HG03378 (cell line): ENCODE results near the gene ITGB4.
"Not testable (repeated sequence)": the region's sequence is repeated elsewhere in the genome, so short reads cannot be mapped to it uniquely, and the experiment has no call there.

Experiments used
- ATAC-seq: cut with Tn5 transposase; IDR thresholded peaks from one replicate; pipeline ENCODE4 v1.9.1; 2021; ENCODE audit warnings: mild to moderate bottlenecking, moderate library complexity; ENCODE audit not compliant: unreplicated experiment

ITGB4 gene

DNA sequence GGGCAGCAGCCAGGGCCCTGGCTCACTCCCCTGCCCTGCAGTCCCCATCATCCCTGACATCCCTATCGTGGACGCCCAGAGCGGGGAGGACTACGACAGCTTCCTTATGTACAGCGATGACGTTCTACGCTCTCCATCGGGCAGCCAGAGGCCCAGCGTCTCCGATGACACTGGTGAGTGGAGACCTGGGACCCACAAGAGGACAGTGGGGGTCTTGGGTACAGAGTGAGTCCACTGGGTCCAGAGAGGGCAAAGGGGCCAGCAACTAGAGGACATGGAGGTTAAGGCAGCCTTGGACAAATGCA is 31.1 kb downstream of the ITGB4 start:
- no peak for ATAC-seq

DNA sequence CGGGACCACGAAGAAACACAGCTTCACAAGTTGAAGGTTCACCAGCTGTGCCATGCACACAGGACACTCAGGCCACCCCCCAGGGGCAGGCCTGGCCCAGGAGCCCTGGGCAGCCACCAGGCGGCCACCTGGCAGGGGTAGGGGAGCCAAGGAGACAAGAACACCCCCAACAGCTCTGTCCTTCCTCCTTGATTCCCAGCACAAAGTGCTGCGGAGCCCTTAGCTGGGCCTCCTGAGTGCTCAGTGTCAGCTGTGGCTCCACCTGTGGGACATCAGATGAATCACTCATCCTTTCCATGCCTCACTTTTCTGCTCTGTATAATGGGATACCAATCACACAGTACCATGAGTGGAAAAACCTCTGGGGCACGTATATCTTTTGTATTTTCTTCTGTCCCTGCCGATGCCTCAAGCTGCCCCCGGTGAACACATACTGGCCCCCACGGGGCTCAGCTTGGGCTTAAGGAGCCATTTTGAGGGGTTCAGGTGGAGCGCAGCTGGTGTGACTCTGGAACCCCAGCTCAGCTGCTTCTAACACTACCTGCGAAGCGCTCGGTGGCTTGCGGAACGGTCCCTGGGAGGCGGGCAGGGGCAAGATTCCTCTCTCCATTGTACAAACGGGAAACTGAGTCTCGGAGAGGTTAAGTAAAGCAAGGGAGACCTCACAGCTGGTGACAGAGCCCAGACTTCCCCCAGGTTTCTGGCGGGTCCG is 31.7 kb downstream of the ITGB4 start:
- ATAC-seq: no peak

DNA sequence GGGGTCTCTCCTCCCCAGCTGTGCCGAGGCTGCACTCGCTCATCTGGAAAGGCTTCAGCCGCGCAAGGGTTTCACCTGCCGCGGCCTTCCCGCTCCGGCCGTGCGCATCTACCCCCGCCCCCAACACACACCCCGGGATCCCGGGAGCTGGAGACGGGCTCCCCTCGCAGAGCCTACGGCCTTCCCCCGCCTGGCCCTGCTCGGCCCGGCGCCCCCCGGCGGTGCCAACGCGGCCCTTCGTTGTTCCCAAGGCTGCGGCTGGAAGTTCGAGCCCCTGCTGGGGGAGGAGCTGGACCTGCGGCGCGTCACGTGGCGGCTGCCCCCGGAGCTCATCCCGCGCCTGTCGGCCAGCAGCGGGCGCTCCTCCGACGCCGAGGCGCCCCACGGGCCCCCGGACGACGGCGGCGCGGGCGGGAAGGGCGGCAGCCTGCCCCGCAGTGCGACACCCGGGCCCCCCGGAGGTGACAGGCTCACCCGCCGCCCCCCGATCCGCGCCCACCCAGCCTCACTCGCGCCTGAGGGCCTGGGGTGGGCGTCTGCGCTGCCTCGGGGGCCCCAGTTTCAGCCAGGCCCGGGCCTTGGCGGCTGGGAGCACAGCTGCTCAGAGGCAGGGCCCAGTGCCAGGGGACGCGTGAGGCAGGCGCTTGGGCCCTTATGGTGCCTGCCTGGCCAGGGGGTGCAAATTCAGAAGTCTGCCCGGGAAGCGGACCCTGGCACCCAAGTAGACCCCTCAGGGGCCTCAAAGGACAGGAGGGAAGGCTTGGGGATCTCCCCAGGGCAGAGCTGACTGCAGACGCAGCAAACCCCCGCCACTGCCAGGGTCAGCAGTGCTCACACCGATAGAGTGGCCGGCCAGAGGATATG is 32.5 kb downstream of the ITGB4 start:
- no peak for ATAC-seq

DNA sequence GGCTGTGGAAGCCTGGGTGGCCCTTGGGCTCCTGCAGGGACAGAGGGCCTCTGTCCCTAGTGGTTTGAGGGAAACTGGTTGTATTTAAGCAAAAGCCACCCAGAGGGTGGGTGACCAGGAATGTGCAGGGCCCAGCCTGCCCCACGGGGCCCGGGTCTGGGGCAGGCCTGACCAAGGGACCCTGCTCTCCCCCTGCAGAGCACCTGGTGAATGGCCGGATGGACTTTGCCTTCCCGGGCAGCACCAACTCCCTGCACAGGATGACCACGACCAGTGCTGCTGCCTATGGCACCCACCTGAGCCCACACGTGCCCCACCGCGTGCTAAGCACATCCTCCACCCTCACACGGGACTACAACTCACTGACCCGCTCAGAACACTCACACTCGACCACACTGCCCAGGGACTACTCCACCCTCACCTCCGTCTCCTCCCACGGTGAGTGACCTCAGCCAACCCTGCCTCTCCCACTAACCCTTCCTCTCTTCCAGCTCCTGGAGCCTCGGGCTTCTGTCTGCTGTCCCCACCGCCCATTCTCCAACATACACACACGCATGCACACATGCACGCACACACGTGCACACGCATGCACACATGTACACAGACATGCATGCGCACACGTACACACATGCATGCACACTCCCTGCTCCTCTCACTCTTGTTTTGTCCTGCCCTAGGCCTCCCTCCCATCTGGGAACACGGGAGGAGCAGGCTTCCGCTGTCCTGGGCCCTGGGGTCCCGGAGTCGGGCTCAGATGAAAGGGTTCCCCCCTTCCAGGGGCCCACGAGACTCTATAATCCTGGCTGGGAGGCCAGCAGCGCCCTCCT is 33.3 kb downstream of the ITGB4 start:
- ATAC-seq: no peak

DNA sequence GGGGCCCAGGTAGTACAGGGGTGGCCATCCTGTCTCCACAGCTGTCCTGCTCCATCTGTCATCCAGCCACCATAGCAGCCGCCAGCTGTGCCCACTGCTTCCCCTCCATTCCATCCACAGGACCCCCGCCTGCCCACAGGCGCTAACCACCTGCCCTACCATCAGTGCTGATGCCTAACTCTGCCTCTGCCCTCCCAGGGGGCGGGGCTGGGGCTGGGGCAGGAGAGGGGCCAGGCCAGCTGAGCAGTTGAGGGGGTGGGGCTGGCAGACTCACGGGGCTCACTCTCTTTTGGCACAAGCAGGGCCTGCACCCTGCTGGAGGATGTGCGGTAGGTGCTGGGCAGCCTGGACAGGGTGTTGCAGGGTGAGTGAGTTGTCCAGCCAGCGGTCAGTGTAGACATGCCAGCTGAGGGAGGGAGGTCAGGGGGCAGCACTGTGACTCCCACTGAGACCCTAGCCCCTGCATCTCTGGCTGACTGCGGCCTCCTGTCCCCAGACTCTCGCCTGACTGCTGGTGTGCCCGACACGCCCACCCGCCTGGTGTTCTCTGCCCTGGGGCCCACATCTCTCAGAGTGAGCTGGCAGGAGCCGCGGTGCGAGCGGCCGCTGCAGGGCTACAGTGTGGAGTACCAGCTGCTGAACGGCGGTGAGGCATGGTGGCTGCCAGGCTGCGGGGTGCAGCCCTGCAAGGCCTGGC is 34.1 kb downstream of the ITGB4 start:
- ATAC-seq: no peak

DNA sequence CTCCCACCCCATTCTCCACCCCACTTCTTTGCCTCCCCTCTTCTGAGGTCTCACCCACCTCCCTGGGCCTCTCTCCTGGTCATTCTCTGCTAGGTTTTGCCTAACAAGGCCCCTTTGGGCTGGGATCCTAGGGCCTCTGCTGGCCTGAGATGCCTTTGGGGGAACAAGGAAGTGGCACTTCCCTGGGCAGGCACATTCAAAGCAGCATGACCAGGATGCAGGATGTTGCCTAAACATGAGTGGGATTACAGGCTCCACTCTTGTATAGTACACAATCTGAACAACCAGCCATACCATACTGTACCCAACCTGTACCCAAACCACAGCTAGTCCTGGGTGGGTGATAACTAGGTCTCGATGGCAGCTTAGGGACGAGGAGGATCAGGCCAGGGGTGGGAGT is 34.7 kb downstream of the ITGB4 start:
- ATAC-seq: no peak

DNA sequence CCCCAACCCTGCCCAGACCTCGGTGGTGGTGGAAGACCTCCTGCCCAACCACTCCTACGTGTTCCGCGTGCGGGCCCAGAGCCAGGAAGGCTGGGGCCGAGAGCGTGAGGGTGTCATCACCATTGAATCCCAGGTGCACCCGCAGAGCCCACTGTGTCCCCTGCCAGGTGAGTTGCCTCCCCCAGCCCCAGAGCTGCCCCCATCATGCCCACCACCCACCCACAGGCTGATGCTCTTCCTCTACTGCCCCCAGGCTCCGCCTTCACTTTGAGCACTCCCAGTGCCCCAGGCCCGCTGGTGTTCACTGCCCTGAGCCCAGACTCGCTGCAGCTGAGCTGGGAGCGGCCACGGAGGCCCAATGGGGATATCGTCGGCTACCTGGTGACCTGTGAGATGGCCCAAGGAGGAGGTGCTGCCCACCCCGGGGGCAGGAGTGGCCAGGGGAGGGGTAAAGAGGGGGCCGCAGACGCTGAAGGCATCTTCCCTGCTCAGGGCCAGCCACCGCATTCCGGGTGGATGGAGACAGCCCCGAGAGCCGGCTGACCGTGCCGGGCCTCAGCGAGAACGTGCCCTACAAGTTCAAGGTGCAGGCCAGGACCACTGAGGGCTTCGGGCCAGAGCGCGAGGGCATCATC is 35.3 kb downstream of the ITGB4 start:
- no peak for ATAC-seq

DNA sequence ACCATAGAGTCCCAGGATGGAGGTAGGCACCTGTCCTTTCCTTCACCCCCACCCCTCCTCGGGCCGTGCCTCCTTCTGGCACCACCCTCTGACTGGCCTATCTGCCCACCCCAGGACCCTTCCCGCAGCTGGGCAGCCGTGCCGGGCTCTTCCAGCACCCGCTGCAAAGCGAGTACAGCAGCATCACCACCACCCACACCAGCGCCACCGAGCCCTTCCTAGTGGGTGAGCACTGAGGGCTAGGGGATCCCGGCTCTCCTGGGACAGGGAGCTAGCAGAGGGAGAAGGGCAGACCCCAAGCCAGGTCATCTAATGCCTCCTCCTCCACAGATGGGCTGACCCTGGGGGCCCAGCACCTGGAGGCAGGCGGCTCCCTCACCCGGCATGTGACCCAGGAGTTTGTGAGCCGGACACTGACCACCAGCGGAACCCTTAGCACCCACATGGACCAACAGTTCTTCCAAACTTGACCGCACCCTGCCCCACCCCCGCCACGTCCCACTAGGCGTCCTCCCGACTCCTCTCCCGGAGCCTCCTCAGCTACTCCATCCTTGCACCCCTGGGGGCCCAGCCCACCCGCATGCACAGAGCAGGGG is 35.9 kb downstream of the ITGB4 start:
- ATAC-seq: no peak

DNA sequence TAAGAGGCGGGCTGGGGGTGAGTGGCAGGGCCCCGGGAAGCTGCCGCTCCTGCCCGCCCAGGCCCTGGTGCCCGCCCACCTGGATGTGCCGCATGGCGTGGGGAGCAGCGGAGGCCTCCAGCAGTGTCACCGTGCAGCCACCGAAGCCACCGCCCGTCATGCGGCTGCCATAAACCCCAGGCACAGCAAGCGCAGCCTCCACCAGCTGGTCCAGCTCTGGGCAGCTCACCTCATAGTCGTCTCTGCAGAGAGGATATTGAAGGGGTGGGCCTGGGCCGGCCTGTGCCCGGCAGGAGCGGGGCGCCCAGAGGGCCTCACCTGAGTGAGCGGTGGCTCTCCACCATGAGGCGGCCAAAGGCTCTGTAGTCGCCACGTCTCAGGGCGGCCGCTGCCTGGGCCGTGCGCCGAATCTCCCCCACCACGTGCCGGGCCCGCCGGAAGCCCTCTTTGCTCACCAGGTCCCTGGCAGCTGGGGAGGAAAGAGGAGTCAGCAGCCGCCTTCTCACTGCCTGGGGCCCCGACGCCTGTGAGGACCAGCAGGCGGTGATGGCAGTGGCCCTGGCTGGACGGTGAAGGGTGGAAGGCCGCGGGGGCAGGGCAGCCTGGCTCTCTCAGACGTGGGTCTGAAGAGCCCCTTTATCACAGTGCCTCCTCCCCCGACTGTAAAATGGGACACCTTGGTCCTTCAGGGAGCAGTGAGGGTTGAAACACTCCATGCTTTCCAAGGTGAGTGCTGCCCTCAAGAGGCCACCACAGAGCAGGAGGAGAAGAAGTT is 37.1 kb downstream of the ITGB4 start:
- no peak for ATAC-seq

DNA sequence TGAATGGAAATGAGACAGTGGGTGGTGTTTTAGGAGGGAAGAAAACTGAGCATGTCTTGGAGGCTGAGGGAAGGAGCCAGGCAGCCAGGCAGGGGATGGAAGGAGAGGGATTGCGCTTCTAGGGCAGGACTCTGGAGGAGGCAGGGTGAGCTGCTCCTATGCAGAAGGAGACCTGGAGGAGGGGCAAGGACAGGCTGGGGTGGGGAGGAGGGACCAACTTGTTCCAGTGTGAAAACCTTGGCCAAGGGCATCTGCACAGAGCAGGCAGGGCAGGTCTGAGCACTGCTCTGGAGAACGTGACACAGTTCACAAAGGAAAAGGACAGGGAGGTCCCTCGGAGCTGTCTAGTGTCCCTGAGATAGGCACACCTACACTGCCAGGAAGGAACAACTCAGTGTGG is 38.2 kb downstream of the ITGB4 start:
- ATAC-seq: no peak

DNA sequence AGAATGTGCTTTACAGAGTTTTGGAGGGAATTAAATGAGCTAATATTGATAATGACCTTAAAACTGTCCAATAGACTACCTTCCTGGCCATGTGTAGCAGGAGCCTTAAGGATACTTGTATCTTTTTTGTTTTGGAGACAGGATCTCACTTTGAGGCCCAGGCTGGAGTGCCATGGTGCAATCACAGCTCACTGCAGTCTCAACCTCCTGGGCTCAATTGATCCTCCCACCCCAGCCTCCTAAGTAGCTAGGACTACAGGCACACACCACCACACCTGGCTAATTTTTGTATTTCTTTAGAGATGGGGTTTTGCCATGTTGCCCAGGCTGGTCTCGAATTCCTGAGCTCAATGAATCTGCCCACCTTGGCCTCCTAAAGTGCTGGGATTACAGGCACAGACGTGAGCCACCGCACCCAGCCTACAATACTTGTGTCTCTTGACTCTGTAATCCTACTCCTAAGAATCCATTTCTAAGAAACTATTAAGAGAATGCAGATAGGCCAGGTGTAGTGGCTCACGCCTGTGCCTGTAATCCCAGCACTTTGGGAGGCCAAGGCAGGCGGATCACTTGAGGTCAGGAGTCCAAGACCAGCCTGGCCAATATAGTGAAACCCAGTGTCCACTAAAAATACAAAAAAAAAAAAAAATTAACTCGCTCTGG is 38.9 kb downstream of the ITGB4 start:
- not testable (repeated sequence) for ATAC-seq

DNA sequence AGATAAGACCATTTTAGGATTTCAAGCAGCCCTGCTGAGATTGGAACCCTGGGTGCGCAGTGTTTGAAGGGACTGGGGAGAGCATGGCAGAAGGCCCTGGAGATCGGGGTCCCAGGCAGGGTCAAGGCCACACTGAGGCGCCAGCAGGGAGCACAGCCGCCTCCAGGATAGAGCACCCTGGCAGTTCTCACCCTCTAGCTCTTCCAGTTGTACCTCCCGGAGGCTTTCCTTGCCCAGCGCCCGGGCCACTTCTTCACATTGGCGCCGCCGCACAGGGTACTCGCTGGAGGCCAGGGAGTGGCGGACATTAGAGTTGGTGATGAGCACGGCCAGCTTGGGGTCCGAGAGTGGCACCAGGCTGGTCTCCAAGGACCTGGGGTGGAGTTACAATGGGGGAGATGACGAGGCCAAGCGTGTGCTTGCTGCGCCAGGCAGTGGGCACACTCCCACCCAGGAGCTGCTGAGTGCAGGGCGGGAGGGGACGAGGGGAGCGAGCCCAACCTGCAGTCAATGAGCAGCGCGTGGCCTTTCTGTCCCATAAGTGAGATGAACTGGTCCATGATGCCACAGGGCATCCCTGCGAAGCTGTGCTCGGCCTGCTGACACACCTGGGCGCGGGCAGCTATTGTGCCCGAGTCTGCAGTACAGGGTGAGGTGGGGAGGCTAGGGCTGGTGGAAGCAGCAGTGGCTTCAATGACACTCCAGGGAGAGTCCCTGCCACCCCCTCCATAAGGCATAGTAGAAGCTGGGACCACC is 41.4 kb downstream of the ITGB4 start:
- no peak for ATAC-seq

DNA sequence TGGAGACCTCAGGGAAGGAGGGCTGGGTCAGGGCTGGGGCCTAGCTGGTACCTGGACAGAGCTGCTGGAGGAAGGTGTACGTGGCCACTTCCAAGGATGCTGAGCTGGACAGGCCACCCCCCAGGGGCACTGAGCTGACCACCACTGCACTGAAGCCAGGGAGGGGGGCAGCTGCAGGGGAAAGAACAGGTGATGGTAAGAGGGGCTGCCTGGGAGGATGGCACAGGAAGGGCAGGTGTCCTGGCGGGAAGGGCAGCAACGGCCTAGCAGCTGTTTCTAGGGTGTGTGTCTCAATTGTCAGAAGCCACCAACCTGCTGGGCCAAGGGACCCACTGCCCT is 42.0 kb downstream of the ITGB4 start:
- ATAC-seq: no peak

DNA sequence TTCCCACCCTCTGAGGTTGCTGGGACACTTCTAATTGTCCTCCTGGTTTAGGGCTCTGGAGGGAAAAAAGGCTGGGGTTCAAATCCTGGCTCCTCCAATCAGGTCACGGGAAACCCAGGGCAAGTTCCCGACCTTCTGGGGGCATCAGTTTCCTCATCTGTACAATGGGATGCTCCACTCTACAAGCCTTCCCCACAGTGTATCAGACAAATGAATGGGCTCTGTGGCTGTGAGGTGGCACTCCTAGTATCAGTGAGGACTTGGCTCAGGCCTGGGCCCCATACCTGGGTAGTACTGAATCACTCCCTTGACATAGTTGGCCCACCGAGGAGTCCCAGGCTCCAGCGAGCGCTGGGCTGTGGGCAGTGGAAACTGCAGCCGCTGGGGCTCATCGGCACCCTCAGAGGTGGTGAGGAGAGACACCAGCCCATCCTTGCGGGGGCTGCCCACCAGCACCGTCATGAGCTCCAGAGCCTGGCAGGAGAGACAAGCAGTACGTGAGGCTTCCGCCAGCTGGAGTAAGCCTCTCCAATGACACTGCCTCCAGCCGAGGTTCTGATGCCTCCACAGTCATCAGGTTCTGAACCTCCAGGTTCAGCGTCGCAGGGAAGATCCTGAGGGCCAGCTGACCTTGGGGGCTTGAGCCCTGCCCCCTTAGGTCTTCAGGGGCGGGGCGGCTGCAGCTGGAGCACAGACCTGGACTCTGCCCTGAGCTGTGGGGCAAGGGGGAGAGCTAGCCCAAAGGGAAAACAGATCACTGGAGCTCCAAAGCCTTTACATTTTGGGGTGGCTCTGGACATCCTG is 42.6 kb downstream of the ITGB4 start:
- no peak for ATAC-seq

DNA sequence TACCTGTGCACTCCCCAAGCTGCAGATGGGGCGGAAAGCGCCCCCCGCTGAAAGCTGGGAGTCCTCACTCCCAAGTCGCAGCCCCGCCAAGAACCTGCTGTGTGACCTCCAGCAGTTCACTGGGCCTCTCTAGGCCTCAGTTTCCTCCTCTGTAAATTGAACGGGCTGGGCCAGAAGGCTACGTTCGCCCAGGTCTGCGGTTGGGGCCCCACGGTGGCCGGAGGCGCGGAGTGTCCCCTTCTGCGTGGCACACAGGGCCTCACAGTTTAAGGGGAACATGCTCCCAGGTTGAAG is 43.1 kb downstream of the ITGB4 start:
- ATAC-seq: no peak

DNA sequence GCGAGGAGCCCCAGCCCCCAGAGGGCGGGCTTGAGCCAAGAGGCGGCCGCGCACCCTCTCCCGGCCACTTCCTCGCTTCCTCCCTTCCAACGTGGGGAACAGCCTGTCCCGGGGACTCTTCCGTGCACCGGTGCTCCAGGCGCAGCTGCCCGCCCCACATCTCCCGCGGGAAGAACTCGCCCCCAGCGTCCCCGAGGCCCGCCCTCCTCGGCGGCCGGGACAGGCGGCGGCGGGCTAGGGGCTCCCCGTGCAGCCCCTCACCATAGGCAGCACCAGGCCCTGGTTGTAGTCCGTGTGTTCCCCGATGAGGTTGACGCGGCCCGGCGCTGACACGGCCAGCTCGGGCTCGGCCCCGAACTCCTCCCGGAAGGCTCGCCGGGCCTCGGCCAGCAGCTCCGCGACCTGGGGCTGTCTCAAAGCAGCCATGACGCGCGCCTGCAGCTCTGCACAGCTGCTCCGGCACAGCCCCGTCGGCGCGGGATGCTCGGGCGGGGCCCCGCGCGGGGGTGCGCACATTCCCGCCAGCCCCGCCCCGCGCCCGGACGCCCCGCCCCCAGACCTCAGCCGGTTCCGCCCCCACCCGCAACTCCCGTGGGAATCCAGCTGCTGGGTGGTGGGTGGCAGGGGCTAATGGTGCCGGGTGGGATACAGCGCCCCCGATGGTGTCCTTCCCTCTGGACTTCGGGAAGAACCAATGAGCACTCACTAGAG is 43.6 kb downstream of the ITGB4 start, which contains the start of gene GALK1:
Gene GALK1 (minus strand): TSS at position 482 of the 711 bp plus-strand sequence. CDS start 56 bp downstream, at position 426.
- no peak for ATAC-seq

DNA sequence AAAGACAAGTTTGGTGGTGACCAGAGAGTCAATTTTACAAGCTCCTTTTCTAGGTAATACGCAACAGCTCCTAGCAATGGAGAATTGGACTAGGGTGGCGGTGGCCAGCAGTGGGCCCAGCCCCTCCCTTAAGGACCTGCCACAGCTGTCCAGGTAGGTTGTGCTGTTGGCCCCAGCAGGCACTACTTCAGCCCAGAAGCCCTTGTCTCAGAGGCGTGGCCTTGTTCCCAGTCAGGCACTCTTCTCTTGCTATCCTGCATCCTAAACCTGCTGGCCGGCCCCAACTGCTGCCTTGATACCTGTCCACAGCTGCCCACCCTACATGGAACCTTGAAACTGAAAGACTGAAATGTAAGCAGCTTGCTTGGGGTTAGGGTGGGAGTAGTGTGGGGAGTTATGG is 44.7 kb downstream of the ITGB4 start:
- ATAC-seq: no peak
